Activated B cell treated with CpG ODN at 0.5 μM for 24 hours (primary cell): Measurements from ENCODE around the gene PDE4A. TPM values are rescaled to one million over a fixed set of nuclear protein-coding genes. Genes with fewer than 3 reads are reported as not detected.

Experiments used
- ATAC-seq: fragments of 200-7000 bp; cut with Tn5 transposase; one replicate; pipeline ENCODE4 v1.10.0; 2021; ENCODE audit warnings: low read depth, mild to moderate bottlenecking, moderate library complexity
- CTCF ChIA-PET: fragments of 350-600 bp; sonication (Branson Sonifier 250); formaldehyde crosslinking; loops from one replicate; lab custom pipeline; 2021; ENCODE audit warnings: antibody characterized with exemption; lab: Charles Lee
- POLR2A ChIA-PET: fragments of 350-600 bp; sonication (Branson Sonifier 250); formaldehyde crosslinking; loops from one replicate; lab custom pipeline; 2021; ENCODE audit warnings: antibody characterized with exemption; lab: Charles Lee
- DNase-seq: peaks from one replicate; pipeline ENCODE4 v3.0.0; 2022
- H3K27ac Mint-ChIP-seq: one replicate; pipeline ENCODE4 v1.8.0; 2020; ENCODE audit warnings: mixed read lengths
- H3K27me3 Mint-ChIP-seq: one replicate; pipeline ENCODE4 v1.8.0; 2021; ENCODE audit warnings: mixed read lengths
- H3K36me3 Mint-ChIP-seq: one replicate; pipeline ENCODE4 v1.8.0; 2021; ENCODE audit warnings: low read depth, mixed read lengths
- H3K4me1 Mint-ChIP-seq: one replicate; pipeline ENCODE4 v1.8.0; 2021; ENCODE audit warnings: mixed read lengths
- H3K4me3 Mint-ChIP-seq: one replicate; pipeline ENCODE4 v1.8.0; 2020; ENCODE audit warnings: mild to moderate bottlenecking, mixed read lengths
- H3K9me3 Mint-ChIP-seq: one replicate; pipeline ENCODE4 v1.8.0; 2020; ENCODE audit warnings: mixed read lengths
- intact Hi-C: fragments of 100-400 bp; cut with micrococcal nuclease; formaldehyde crosslinking; loops from one replicate; pipeline ENCODE4 v1.15.1; 2024
- total RNA-seq: library from RNA; stranded (reverse); gene quantifications from 2 replicates; pipeline ENCODE4 v1.2.3, GENCODE V29; 2022
- TF ChIP-seq, protein P1 (sequence below): fragments of 200-600 bp; IDR thresholded peaks from one replicate; pipeline ENCODE4 v1.8.0; 2022; ENCODE audit warnings: antibody characterized with exemption, mild to moderate bottlenecking

PDE4A gene
- total RNA-seq, 1 donor from 2014 or later, result 8.6 TPM

- ChIA-PET CTCF (no interaction called here), POLR2A (interaction anchor here (0.6 to 1.1 kb wide), 3 partner anchors 14 to 227 kb away, joined by 3 to 5 read pairs (median 3); partner anchors contain the start of genes ICAM5 and KEAP1)
- H3K9me3 Mint-ChIP-seq, result no peaks in the 10 kb centered on the region
- DNase-seq (no peak), ATAC-seq (no peak)
- no peak overlapping the region for H3K27ac Mint-ChIP-seq
- peaks cover 50% of the 10 kb centered on the region for H3K27me3 Mint-ChIP-seq
- peaks cover 33% of the 10 kb centered on the region for H3K4me1 Mint-ChIP-seq
- peak overlapping the region; percentile 8 for H3K4me3 Mint-ChIP-seq
- TF ChIP-seq, protein P1, sequence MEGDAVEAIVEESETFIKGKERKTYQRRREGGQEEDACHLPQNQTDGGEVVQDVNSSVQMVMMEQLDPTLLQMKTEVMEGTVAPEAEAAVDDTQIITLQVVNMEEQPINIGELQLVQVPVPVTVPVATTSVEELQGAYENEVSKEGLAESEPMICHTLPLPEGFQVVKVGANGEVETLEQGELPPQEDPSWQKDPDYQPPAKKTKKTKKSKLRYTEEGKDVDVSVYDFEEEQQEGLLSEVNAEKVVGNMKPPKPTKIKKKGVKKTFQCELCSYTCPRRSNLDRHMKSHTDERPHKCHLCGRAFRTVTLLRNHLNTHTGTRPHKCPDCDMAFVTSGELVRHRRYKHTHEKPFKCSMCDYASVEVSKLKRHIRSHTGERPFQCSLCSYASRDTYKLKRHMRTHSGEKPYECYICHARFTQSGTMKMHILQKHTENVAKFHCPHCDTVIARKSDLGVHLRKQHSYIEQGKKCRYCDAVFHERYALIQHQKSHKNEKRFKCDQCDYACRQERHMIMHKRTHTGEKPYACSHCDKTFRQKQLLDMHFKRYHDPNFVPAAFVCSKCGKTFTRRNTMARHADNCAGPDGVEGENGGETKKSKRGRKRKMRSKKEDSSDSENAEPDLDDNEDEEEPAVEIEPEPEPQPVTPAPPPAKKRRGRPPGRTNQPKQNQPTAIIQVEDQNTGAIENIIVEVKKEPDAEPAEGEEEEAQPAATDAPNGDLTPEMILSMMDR, result no peak
- intact Hi-C loops, result no loop called here
- no peaks in the 10 kb centered on the region for H3K36me3 Mint-ChIP-seq
Observed at GRCh38 chr19:10516671-10517286, 96.4 kb downstream of the PDE4A start.

- DNase-seq, result no peak
- CTCF ChIA-PET, result no interaction called here
- H3K4me3 Mint-ChIP-seq, result peak within 1 kb of the TSS; percentile 28
Observed at GRCh38 chr19:10517361-10517759, 97.0 kb downstream of the PDE4A start, which contains the start of gene S1PR5. TSS of gene S1PR5 (minus strand) at chr19:10517447. CDS start at chr19:10515011, 2,436 bp downstream.

DNA sequence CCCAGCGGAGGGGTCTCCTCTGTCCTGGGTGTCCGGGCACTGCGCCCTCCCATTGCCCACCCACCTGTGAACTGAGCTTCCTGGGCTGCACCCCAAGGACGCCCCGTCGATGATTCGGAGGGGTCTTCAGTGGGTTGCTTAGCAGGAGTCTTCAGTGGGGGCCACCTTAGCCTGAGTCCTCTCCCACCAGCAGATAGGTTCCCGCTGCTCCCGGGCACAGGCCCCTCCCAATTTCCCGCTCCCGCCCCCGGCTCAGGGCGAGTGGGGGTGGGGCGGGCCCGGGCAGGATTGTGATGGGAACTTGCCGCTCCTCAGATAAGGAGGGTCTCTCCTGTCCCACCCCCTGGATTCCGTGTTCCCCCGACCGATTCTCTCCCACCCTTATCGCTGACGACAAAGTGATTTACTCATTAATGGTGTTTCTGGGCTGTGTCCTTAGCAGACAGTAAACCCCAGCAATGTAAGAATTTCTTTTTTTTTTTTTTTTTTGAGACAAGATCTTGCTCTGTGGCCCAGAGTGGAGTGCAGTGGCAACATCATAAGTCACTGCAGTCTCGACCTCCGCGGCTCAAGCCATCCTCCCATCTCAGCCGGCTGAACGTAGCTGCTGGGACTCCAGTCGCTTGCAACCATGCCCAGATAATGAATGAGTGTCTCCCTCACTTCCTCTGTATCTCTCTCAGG is 97.6 kb downstream of the PDE4A start:
- H3K4me1 Mint-ChIP-seq, result peaks cover 33% of the 10 kb centered on the region
- ChIA-PET CTCF (no interaction called here), POLR2A (interaction anchor here (0.6 kb wide), 1 partner anchor 93 kb away, joined by 10 read pairs; no protein-coding TSS in a partner anchor)
- no peaks in the 10 kb centered on the region for H3K36me3 Mint-ChIP-seq
- peaks cover 50% of the 10 kb centered on the region for H3K27me3 Mint-ChIP-seq
- no peaks in the 10 kb centered on the region for H3K9me3 Mint-ChIP-seq
- TF ChIP-seq, protein P1, result no peak
- peak overlapping the region; percentile 28 for H3K4me3 Mint-ChIP-seq
- intact Hi-C loops, result no loop called here
- DNase-seq, result peak; percentile 21
- H3K27ac Mint-ChIP-seq, result no peak overlapping the region
- peak; percentile 34 for ATAC-seq

More at GRCh38 chr19:10517361-10517759, 97.0 kb downstream of the PDE4A start, which contains the start of gene S1PR5:
- TF ChIP-seq, protein P1, result no peak
- H3K27me3 Mint-ChIP-seq, result peaks cover 50% of the 10 kb centered on the region
- intact Hi-C loops, result no loop called here
- no peak within 1 kb of the TSS for H3K27ac Mint-ChIP-seq
- H3K36me3 Mint-ChIP-seq, result no peaks in the 10 kb centered on the region
- no peaks in the 10 kb centered on the region for H3K9me3 Mint-ChIP-seq
- POLR2A ChIA-PET, result interaction anchor here (0.6 to 1.1 kb wide), 2 partner anchors 52 to 227 kb away, joined by 3 to 5 read pairs; partner anchors contain the start of gene ICAM5
- ATAC-seq, result peak; percentile 15
- peaks cover 33% of the 10 kb centered on the region for H3K4me1 Mint-ChIP-seq

DNA sequence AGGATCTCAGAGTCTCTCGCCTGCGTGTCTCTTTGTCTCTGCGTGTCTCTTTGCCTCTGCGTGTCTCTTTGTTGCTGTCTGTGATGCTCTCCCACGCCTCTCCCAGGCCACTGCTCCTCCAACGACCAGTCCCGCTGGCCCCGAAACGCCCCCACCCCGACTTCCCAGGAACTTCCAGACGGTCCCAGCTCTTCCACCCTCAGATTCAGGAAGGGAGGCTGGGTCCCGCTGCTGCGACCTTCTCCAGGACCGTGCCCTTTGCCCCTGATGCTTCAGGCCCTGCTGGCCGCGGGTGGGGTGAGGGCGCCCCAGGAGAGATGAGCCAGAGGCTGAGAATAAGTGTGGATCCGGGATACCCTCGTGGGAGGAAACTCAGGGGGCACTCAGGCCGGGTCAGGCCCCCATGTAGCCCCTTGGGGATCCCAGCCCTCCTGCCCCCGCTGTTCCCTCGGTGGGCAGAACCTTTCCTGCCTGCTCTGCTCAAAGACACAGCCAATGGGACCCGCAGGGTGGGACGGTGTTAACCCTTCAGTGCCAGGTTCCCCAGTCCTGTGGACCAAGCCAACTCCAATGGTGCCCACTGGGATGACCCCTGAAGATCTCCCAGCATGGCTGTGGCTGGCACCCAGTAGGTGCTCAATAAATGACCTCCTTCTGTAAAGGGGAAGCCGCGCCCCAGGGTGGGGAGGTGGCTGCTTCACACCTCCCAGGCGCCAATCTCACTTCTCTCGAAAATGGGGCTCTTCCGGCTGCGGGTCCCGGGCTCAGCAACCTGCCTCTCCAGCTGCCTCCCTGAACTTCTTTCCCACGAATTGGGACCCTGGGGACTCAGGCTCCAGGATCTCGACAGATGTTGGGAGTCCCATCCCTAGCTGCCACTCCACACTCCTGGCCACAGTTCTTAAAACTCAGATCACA is 98.4 kb downstream of the PDE4A start:
- Mint-ChIP-seq H3K4me1 (peaks cover 27% of the 10 kb centered on the region), H3K27ac (no peak overlapping the region), H3K9me3 (no peaks in the 10 kb centered on the region), H3K4me3 (peak overlapping the region; percentile 28), H3K36me3 (no peaks in the 10 kb centered on the region), H3K27me3 (peaks cover 42% of the 10 kb centered on the region)
- POLR2A ChIA-PET, result interaction anchor here (0.6 kb wide), 1 partner anchor 94 kb away, joined by 10 read pairs; no protein-coding TSS in a partner anchor
- ATAC-seq (no peak), DNase-seq (no peak)
- TF ChIP-seq, protein P1, result no peak
- CTCF ChIA-PET, result no interaction called here
- intact Hi-C loops, result no loop called here

Other genes starting within 250 kb of the PDE4A start
- gene DNMT1, start 225.6 kb upstream of the PDE4A start, total RNA-seq, result 136 and 156 TPM in 2 replicates
- 5.3 and 5.6 TPM in 2 replicates for gene S1PR2, start 189.2 kb upstream of the PDE4A start, total RNA-seq
- gene MRPL4, start 168.3 kb upstream of the PDE4A start, total RNA-seq, result 66.9 and 68.3 TPM in 2 replicates
- 32.6 and 37.4 TPM in 2 replicates for gene ICAM1, start 149.4 kb upstream of the PDE4A start, total RNA-seq
- gene ICAM4, start 133.6 kb upstream of the PDE4A start, total RNA-seq, result 0.71 and 0.95 TPM in 2 replicates
- gene ICAM5, start 130.6 kb upstream of the PDE4A start, total RNA-seq, result 0.76 and 1.2 TPM in 2 replicates
- gene ZGLP1, start 110.7 kb upstream of the PDE4A start, total RNA-seq, result 4.5 and 5.1 TPM in 2 replicates
- 12.8 and 15.0 TPM in 2 replicates for gene FDX2, start 104.5 kb upstream of the PDE4A start, total RNA-seq
- gene RAVER1, start 87.0 kb upstream of the PDE4A start, total RNA-seq, result 77.0 and 80.8 TPM in 2 replicates
- gene ICAM3, start 80.9 kb upstream of the PDE4A start, total RNA-seq, result 147 and 166 TPM in 2 replicates
- 302 and 356 TPM in 2 replicates for gene TYK2, start 40.0 kb upstream of the PDE4A start, total RNA-seq
- gene CDC37, start 17.0 kb upstream of the PDE4A start, total RNA-seq, result 172 and 173 TPM in 2 replicates
- 38.9 and 48.0 TPM in 2 replicates for gene KEAP1, start 82.8 kb downstream of the PDE4A start, total RNA-seq
- 0.12 TPM in 1 of 2 replicates, not detected in the other for gene S1PR5, start 96.9 kb downstream of the PDE4A start, total RNA-seq
- 37.8 and 39.1 TPM in 2 replicates for gene ATG4D, start 123.4 kb downstream of the PDE4A start, total RNA-seq
- 44.7 and 48.1 TPM in 2 replicates for gene KRI1, start 145.5 kb downstream of the PDE4A start, total RNA-seq
- 10.1 and 10.9 TPM in 2 replicates for gene CDKN2D, start 148.4 kb downstream of the PDE4A start, total RNA-seq
- gene AP1M2, start 166.8 kb downstream of the PDE4A start, total RNA-seq, result not detected in 2 replicates
- gene SLC44A2, start 205.0 kb downstream of the PDE4A start, total RNA-seq, result 195 and 213 TPM in 2 replicates
- gene ILF3, start 233.8 kb downstream of the PDE4A start, total RNA-seq, result 373 and 399 TPM in 2 replicates